ENCODE data around the gene PKD1.

The PKD1 gene

GRCh38 chr16:2085669-2086068 is 50.0 kb downstream of the PKD1 start:
- peak in 1 of 2 experiments; percentile 31 for DNase-seq

GRCh38 chr16:2084895-2085625 is 50.6 kb downstream of the PKD1 start:
- no peak for DNase-seq

DNA sequence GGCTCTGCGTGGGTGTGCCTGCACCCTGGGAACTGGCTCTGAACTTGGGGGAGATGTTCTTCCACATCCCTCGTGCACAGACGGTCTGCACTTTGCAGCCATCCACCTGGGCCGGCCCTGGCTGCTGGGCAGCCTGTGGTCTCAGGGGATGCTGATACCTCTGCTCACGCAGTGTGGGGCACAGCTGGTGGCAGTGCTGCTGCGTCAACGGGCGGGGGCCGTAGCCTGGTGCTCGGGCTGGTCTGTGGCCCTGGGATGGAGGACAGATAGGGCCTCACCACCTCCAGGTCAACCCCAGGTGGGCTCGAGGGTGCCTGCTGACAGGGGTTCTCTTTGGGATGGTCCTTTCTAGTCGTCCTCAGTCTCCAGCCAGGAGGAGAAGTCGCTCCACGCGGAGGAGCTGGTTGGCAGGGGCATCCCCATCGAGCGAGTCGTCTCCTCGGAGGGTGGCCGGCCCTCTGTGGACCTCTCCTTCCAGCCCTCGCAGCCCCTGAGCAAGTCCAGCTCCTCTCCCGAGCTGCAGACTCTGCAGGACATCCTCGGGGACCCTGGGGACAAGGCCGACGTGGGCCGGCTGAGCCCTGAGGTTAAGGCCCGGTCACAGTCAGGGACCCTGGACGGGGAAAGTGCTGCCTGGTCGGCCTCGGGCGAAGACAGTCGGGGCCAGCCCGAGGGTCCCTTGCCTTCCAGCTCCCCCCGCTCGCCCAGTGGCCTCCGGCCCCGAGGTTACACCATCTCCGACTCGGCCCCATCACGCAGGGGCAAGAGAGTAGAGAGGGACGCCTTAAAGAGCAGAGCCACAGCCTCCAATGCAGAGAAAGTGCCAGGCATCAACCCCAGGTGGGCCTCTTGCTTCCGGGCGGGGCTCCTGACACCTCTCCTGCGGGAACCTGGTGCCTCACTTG is 51.6 kb downstream of the PKD1 start:
- no peak for DNase-seq

DNA sequence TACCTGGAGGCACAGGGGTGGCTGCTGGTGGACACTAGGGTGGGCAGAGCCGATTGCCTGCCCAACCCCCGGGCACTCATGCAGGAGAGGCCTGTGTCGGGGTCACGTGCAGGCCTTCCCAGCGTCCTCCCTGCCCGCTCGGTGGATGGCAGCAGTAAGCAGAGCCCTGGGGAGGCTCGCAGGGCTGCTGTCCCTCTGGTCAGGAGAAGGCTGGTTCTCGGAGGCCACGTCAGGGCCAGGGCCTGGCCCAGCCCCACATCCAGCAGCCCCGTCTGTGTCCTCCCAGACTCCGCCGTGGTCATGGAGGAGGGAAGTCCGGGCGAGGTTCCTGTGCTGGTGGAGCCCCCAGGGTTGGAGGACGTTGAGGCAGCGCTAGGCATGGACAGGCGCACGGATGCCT is 52.3 kb downstream of the PKD1 start:
- no peak for DNase-seq

DNA sequence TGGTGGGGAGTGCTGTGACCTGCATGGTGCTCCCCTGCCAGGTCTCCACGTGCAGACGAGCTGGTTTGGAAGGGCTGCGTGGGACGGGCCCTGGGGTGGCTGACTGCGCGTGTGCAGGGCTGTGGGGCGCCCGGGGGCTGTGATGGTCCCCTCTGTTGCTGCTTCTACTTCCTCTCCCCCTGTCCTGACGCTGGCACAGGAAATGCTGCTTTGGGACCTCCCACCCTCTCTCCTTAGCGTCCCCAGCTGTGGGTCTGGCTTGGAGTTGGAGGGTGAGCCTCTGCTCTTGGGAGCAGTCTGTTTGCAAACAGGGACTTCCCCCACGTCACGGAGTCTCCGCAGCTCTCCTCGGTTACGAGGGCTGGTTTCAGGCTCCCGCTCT is 52.7 kb downstream of the PKD1 start:
- no peak for DNase-seq

DNA sequence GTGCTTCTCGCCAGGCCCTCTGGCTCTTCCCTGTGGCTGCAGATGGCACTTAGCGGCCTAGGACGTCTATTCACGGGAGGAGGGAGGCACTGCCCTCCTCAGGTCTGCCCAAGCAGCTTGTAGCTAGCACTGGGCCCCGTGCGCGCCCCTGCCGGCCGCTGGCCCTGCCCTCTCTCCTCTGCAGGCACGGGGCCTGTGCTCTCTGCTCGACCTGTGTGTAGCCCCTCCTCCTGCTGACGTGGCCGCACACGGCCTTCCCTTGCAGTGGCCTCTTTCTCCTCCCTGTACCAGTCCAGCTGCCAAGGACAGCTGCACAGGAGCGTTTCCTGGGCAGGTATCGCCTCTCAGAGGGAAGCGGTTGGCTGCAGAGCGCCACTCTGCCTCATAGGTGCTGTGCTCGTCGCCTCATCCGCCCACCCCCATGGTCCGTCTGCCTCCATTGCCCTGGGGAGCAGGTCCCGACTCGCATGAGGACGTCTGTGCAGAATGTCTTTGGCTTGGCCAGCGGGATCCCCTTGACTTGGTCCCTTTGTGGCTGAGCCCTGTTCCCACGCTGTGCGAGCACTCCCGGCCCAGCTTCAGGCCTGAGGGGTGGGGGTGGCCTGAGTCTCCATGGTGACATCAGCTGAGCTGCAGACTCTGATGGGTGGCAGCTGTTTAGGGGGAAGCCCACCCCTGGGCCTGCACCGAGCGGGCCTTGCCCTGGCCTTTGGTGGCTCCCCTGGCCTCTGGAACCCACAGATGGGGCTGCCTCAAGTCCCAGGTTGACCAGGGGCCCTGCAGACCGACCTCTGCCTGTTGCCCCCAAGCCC is 53.3 kb downstream of the PKD1 start:
- peak in 1 of 2 experiments; percentile 42 for DNase-seq

- no peak for DNase-seq
Measured at GRCh38 chr16:2081201-2082084, 54.3 kb downstream of the PKD1 start.

DNA sequence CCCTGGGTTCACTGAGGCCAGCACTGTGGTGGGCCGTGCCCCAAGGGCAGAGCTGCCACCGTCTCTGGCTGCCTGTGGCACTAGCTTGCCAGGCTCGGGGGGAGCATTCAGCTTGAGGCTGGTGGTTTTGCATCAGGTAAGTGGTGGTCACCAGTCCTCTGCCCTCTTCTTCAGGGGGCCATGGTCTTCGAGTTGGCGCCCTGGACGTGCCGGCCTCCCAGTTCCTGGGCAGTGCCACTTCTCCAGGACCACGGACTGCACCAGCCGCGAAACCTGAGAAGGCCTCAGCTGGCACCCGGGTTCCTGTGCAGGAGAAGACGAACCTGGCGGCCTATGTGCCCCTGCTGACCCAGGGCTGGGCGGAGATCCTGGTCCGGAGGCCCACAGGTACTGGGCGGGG is 55.7 kb downstream of the PKD1 start:
- DNase-seq: no peak

DNA sequence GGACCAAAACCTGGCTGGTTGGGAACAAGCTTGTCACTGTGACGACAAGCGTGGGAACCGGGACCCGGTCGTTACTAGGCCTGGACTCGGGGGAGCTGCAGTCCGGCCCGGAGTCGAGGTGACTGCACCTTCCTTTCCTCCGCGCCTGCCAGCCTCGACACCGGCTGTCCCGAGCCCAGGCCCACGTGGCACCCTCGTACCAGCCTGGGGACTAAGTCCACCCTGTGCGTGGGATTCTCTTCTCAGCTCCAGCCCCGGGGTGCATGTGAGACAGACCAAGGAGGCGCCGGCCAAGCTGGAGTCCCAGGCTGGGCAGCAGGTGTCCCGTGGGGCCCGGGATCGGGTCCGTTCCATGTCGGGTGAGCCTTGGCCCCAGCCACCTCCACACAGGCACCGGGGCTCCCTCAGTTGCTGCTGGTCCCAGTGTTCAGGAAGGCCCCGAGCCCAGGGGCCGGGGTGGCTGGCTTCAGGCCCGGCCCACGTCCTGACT is 56.3 kb downstream of the PKD1 start:
- no peak for DNase-seq

- no peak for DNase-seq
Measured at GRCh38 chr16:2078691-2079090, 57.0 kb downstream of the PKD1 start.

GRCh38 chr16:2078096-2078495 is 57.6 kb downstream of the PKD1 start:
- no peak for DNase-seq

- no peak for DNase-seq
Measured at GRCh38 chr16:2077696-2078095, 58.0 kb downstream of the PKD1 start.

GRCh38 chr16:2077016-2077415 is 58.7 kb downstream of the PKD1 start:
- no peak for DNase-seq

DNA sequence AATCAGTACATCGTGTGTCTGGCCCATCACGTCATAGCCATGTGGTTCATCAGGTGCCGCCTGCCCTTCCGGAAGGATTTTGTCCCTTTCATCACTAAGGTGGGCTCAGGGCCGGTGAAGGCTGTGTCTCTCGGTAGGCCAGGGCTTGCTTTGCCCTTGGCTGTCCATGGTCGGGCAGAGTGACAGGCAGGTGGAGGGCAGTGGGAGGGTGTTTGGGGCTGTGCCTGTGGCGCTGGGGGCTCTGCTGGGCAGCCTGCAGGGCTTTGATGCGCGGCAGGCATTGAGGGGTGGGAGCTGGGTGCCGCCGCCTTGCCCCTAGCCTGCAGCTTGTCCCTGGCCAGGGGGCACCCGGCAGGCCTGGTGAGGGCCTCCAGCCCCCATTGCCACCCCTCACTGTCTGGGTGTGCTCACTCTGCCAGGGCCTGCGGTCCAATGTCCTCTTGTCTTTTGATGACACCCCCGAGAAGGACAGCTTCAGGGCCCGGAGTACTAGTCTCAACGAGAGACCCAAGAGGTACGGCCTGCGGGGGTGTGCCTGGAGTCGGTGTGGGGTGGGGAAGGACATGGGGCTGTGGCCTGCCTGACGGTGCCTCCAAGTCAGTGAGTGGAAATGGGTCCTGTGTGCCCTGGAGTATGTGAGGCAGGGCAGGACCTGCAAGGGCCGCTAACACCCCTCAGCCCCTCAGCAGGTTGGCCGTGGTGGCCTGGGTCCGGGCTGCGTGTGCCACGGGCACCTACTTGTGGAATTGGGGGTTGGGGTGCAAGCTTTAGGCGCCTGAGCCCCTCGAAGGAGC is 59.4 kb downstream of the PKD1 start:
- no peak for DNase-seq

DNA sequence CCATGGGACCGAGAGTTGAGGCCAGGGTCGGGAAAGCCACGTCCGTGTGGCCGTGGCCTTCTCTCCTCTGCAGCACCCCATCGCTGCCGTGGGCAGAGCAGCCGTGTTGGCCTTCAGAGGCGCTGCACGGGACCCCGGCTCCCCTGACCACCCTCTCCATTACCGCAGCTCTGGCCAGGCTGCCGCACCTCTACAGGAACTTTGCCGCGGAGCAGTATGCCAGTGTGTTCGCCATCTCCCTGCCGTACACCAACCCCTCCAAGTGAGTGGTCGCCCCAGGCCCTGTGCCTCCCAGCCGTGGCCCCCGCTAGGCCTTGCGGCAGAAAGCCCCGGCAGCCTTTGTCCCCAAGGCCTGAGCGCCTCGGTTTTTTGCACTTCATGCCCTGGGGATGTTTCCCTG is 60.1 kb downstream of the PKD1 start:
- no peak for DNase-seq

GRCh38 chr16:2074071-2074470 is 61.6 kb downstream of the PKD1 start:
- no peak for DNase-seq

DNA sequence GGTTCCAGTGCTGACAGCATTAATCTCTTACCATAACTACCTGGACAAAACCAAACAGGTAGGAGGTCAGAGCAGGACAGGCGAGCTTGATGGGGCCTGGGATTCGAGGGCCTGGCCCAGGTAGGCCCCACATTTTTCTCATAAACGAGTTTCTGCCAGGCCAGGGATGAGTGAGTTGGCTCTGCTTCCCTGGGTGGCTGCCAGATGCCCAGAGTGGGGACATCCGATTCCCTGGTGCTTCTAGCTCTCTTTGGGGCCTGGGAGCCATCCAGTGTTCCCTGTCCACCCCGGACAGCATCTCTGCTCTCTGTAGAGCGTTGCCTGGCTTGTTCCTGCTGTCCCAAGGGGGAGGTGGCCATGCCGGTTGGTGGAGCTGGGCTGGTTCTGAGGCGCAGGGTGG is 62.8 kb downstream of the PKD1 start:
- no peak for DNase-seq

DNA sequence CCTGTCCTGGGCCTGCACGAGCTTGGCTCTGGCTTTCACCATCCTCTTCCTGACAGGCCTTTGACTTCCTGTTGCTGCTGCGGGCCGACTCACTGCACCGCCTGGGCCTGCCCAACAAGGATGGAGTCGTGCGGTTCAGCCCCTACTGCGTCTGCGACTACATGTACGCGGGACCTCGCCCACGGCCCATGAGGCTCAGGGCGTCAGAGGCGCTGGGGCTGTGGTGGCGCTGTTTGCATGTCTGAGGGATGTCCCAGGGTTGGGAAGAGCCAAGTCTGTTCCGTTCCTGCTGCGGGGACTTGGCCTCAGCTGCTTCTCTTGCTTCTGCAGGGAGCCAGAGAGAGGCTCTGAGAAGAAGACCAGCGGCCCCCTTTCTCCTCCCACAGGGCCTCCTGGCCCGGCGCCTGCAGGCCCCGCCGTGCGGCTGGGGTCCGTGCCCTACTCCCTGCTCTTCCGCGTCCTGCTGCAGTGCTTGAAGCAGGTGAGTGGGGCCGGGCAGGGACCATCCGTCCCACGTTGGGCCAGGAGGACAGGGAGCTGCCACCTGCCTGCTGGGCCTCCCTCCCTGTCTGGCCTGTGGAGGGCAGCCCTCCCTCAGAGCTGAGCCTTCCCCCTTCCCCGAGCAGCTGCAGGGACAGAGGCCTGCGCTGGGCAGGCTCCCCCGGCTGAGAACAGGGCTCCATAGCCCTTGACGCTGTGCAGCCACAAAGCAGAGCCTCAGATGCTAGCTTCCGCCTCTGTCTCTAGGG is 64.1 kb downstream of the PKD1 start:
- no peak for DNase-seq

DNA sequence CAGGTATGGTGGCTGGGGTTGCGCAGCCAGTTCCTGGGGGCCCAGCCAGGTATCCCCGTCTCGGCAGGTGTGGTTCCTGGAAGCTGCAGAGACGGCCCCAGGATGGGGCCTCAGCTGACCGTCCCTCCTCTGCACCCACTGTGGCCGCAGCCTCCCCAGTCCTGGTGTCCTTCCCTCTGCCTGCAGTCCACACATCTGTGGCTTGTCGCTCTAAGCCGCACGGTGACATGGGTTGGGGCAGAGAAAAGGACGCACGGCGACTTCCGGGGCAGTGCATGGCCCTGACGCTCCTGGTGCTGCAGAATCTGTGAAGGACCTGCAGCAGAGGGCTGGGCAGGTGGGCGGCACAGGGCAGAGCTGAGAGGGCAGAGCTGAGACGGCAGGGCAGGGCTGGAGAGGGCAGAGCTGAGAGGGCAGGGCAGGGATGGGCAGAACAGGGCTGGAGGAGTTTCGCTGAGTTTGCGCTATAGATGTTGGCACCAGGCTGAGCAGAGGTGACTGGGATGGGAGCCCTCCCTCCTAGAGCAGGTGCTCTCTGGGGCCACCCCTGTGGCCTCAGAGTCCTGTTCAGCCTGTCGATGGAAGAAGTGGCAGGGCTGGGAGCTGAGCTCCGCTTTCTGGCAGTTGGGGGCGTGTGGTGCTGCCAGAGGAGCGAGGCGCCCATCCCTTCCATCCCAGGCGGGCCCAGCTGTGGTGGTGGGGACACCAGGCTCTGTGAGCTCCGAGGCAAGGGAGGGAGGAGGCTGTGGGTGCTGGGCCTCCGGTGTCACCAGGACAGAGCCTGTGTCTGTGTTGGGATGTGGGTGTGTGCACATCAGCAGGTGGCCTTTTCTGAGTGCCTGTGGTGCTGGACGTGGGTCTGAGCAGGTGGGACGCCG is 64.9 kb downstream of the PKD1 start:
- DNase-seq: no peak

DNA sequence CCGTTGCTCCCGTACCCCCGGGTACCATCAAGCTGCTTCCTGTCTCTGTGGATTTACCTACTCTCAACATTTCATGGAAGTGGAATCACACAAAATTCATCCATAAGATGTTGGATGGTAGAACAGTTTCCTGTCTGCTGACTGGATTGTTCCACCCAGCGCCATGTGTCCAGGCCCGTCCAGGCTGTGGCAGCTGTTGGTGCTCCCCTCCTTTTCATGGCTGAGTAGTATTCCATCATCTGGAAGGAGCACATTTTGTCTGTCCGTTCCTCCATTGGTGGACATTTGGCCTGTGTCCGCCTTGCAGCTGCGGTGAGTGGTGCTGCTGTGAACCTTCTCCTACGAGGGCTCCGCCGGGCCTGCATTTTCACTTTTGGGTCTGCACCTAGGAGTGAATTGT is 69.6 kb downstream of the PKD1 start:
- no peak for DNase-seq
